Measurements from ENCODE around the gene MPEG1. TPM values are rescaled to one million over a fixed set of nuclear protein-coding genes. Genes with fewer than 3 reads are reported as not detected.

MPEG1 gene
- total RNA-seq, 1 experiment from 2014 or later, result not detected

- no peak overlapping the region for H2BK120ac ChIP-seq (ENCODE audit: low read depth, low read length, poor library complexity, severe bottlenecking)
- Mint-ChIP-seq H3K4me1 (peaks cover 9 to 11% of the 10 kb centered on the region in 2 experiments; a peak in 3 of 4 replicates), H3K27ac (no peak overlapping the region), H3K4me3 (no peak overlapping the region), H3K36me3 (ENCODE audit: insufficient read depth in 1 of 3, low read depth in 3 of 3) (peaks cover 20 to 62% (median 39%) of the 10 kb centered on the region in 3 experiments; a peak in 6 of 7 replicates), H3K27me3 (ENCODE audit: low read depth) (no peaks in the 10 kb centered on the region; the same call in 1 of the 2 replicates), H3K9me3 (no peaks in the 10 kb centered on the region)
- no peaks in the 10 kb centered on the region; the same call in 1 of the 2 replicates for H3K4me1 ChIP-seq (ENCODE audit: insufficient read depth, low read length)
- no peak overlapping the region for H2BK15ac ChIP-seq (ENCODE audit: low read depth, low read length)
- no peaks in the 10 kb centered on the region for H3K23me2 ChIP-seq (ENCODE audit: insufficient read length, low read depth, low read length, poor library complexity, severe bottlenecking)
- no peak overlapping the region for H3K18ac ChIP-seq (ENCODE audit: insufficient read length, low read depth, low read length)
- TF ChIP-seq, protein P1, sequence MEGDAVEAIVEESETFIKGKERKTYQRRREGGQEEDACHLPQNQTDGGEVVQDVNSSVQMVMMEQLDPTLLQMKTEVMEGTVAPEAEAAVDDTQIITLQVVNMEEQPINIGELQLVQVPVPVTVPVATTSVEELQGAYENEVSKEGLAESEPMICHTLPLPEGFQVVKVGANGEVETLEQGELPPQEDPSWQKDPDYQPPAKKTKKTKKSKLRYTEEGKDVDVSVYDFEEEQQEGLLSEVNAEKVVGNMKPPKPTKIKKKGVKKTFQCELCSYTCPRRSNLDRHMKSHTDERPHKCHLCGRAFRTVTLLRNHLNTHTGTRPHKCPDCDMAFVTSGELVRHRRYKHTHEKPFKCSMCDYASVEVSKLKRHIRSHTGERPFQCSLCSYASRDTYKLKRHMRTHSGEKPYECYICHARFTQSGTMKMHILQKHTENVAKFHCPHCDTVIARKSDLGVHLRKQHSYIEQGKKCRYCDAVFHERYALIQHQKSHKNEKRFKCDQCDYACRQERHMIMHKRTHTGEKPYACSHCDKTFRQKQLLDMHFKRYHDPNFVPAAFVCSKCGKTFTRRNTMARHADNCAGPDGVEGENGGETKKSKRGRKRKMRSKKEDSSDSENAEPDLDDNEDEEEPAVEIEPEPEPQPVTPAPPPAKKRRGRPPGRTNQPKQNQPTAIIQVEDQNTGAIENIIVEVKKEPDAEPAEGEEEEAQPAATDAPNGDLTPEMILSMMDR (conservative IDR thresholded peaks at IDR 0.05), result no peak
- H2BK20ac ChIP-seq (ENCODE audit: low read depth, low read length, poor library complexity, severe bottlenecking), result no peak overlapping the region
- H2BK5ac ChIP-seq (ENCODE audit: insufficient read length, low read length), result no peak overlapping the region
- H4K91ac ChIP-seq (ENCODE audit: insufficient read length, low read depth, low read length), result no peak overlapping the region
- no peak overlapping the region for H3K14ac ChIP-seq (ENCODE audit: insufficient read depth, low read length)
- H3K79me2 ChIP-seq (ENCODE audit: insufficient read depth, low read length), result no peaks in the 10 kb centered on the region
- no peak overlapping the region for H3K23ac ChIP-seq (ENCODE audit: insufficient read length, low read depth, low read length)
- no peak overlapping the region for H3K4me2 ChIP-seq (ENCODE audit: insufficient read depth, insufficient read length, low read length)
- peaks cover 3% of the 10 kb centered on the region for H3K79me1 ChIP-seq (ENCODE audit: insufficient read depth, low read depth, low read length, poor library complexity, severe bottlenecking)
- H2BK12ac ChIP-seq (ENCODE audit: insufficient read length, low read depth, low read length), result no peak overlapping the region
- no peak overlapping the region for H4K5ac ChIP-seq (ENCODE audit: insufficient read length, low read depth, low read length)
- no CpG with 5 or more reads among the region's 4 CpGs for WGBS (ENCODE audit: extremely low coverage, insufficient read length, low lambda C conversion rate)
- H3K56ac ChIP-seq (ENCODE audit: insufficient read length, low read depth, low read length), result no peak overlapping the region
- H3K4ac ChIP-seq (ENCODE audit: low read depth, low read length), result no peak overlapping the region
- no peaks in the 10 kb centered on the region for H4K20me1 ChIP-seq (ENCODE audit: control insufficient read depth, insufficient read depth, insufficient read length)
- no peak overlapping the region for H4K8ac ChIP-seq (replicated peaks; ENCODE audit: insufficient read length, low read depth, low read length)
- no peak overlapping the region for H3K27ac ChIP-seq (ENCODE audit: insufficient read length, low read depth, low read length)
- no peak overlapping the region for H2AFZ ChIP-seq (ENCODE audit: low read length)
- DNase-seq, result no peak
- no peaks in the 10 kb centered on the region for H3K27me3 ChIP-seq (ENCODE audit: insufficient read depth, low read length)
- no peak overlapping the region for H2AK5ac ChIP-seq (ENCODE audit: insufficient read length, low read length)
- H3T11ph ChIP-seq (ENCODE audit: low read length), result no peak overlapping the region
- H3K9ac ChIP-seq (ENCODE audit: extremely low read depth, insufficient read length, low read length), result no peak overlapping the region
- H3K9me3 ChIP-seq (ENCODE audit: control insufficient read depth, low read depth, low read length), result no peaks in the 10 kb centered on the region
Observed at GRCh38 chr11:59189986-59190385, 22.7 kb downstream of the MPEG1 start.
